LNCaP clone FGC (cell line): ENCODE results near the gene SHROOM3.

Source experiments
- DNase-seq: peaks from one replicate; pipeline ENCODE4 v3.0.0-alpha.2; 2011; ENCODE audit warnings: low read depth
- H3K4me3 ChIP-seq: 2 replicates; pipeline ENCODE4 v1.5.1; 2011; ENCODE audit warnings: mild to moderate bottlenecking, low read depth, low read length, control low read depth
- CTCF ChIP-seq: IDR thresholded peaks from 2 replicates; pipeline ENCODE4 v1.5.1; 2012; ENCODE audit warnings: mild to moderate bottlenecking; ENCODE audit not compliant: control insufficient read depth, insufficient read depth; ENCODE audit errors: extremely low read depth

SHROOM3 gene

GRCh38 chr4:76504613-76505465 lies 69.8 kb downstream of the SHROOM3 start:
- DNase-seq = peak; percentile 43
- no peak overlapping the region for H3K4me3 ChIP-seq
- TF ChIP-seq CTCF = peak; percentile 58

DNA sequence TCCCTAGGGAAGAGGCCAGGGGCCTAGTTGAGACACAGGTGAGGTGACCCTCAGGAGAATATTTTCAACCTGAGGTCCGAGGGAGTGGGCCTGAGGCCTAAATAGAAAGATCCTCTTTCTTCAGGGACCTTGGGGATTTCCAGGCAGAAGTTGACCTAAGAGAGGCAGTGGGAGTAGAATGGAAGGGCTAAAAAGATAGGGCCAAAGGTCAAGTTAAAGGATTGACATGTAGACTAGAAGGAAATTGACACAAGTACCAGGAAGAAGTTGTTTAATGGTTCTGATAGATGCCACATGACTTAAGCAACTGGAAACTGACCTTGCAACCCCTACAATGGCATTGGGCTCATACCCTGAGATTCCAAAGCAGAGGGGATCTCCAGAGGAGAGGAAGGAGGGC lies 76.9 kb downstream of the SHROOM3 start:
- DNase-seq = no peak
- TF ChIP-seq CTCF = no peak
- H3K4me3 ChIP-seq = no peak overlapping the region

GRCh38 chr4:76513482-76513881 lies 78.5 kb downstream of the SHROOM3 start:
- no peak for TF ChIP-seq CTCF
- no peak for DNase-seq
- no peak overlapping the region for H3K4me3 ChIP-seq

DNA sequence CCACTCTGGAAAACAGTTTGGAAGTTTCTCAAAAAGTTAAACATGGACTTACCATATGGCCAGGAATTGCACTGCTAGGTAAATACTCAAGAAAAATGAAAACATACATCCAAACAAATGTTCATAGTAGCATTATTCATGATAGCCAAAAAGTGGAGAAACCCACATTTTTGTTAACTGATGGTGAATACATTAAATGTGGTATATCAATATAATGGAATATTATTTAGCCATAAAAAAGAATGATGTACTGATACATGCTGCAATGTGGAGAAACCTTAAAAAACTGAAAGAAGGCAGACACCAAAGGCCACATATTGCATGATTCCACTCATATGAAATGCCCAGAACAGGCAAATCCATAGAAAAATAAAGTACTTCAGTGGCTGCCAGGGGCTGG lies 79.1 kb downstream of the SHROOM3 start:
- no peak for TF ChIP-seq CTCF
- DNase-seq = no peak
- H3K4me3 ChIP-seq = no peak overlapping the region

DNA sequence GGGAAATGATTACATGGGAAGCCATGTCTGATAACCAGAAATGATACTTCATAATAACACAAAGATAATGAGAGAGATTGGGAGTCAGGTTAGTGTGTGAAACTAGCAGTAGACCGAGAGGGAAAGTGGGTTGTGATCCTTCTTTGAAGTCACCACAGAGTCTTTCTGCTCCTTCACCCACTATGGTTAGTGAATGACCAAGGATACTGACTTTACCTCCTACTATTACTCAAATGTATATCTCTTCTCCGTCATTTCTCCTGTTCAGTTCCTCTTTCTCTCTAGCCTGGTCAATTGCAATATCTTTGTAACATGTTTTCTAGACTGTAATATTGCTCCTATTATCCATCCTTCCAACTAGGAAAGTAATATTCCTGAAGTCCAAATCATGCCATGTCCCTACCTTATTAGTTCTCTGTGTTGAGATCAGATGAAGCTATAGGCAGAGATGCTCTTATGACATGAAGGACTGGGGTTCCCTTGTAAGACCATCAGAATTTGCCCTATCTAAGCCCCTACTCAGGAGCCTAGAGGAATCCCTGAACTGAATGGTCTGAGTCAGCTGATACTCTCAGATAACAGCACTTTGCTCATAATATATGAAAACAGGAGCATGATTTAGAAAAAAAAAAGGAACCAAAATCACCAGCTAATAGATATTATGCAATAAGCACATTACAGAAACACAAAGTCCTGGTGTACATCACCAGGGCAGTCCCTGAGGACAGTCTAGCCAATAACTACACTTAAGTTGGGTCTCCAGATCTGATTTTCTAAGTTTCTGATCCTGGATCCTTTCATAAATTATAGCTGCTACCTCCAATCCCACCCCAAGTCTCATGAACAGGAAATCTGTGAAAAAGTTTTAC lies 81.2 kb downstream of the SHROOM3 start:
- no peak overlapping the region for H3K4me3 ChIP-seq
- TF ChIP-seq CTCF = no peak
- DNase-seq = no peak

DNA sequence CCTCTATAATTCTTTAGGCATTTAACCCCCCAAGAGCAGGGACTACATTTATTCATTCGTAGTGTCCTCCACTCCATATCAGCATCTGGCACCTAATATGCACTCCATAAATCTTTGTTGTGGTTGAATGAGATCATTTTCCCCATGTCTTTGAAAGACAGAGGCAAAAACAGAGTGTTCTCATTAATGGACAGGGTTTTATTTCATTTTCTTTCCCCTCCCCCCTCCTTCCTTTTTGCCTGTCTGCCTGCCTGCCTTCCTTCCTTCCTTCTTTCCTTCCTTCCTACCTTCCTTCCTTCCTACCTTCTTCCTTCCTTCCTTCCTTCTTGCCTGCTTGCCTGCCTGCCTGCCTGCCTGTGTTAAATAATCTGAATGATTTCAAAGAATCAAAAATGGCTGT lies 83.2 kb downstream of the SHROOM3 start:
- TF ChIP-seq CTCF = no peak
- no peak overlapping the region for H3K4me3 ChIP-seq
- DNase-seq = no peak
